Esophagus muscularis mucosa (tissue), 4 donors: ENCODE results near the gene SPHKAP. TPM values are rescaled to one million over a fixed set of nuclear protein-coding genes. Genes with fewer than 3 reads are reported as not detected.

Experiments used
- DNase-seq: peaks from one replicate; pipeline ENCODE4 v3.0.0-alpha.2; 2017; ENCODE audit errors: extremely low spot score
- H3K27ac ChIP-seq, 4 donors: fragments of 200-600 bp; sonication (generic); replicated peaks in 1 of 4; 1 replicate in 3 of 4; 2 replicates in 1 of 4; pipeline ENCODE4 v1.5.1; 2016 to 2019; ENCODE audit warnings: mild to moderate bottlenecking in 1 of 4
- H3K27me3 ChIP-seq, 4 donors: fragments of 200-600 bp; sonication (generic); one replicate each; pipeline versions ENCODE4 v1.5.1 to v1.6.0; 2016 to 2019
- H3K36me3 ChIP-seq, 4 donors: fragments of 200-600 bp; sonication (generic); one replicate each; pipeline ENCODE4 v1.5.1; 2016 to 2019
- H3K4me1 ChIP-seq, 4 donors: fragments of 200-600 bp; sonication (generic); one replicate each; pipeline ENCODE4 v1.5.1; 2016 to 2019
- H3K4me3 ChIP-seq, 4 donors: fragments of 200-600 bp; sonication (generic); 1 replicate in 2 of 4; 2 replicates in 2 of 4; pipeline ENCODE4 v1.5.1; 2016 to 2019; ENCODE audit warnings: mild to moderate bottlenecking in 4 of 4, moderate library complexity in 1 of 4
- H3K9me3 ChIP-seq, 4 donors: fragments of 200-600 bp; sonication (generic); 1 replicate in 3 of 4; 2 replicates in 1 of 4; pipeline ENCODE4 v1.5.1; 2016 to 2019
- CTCF ChIP-seq, 3 experiments: fragments of 200-600 bp in 2 of 3; fragments of 450-650 bp in 1 of 3; sonication (generic) in 2 of 3; IDR thresholded peaks; one replicate each; pipeline ENCODE4 v1.5.1; 2017 to 2019; ENCODE audit warnings: antibody characterized with exemption in 3 of 3, mild to moderate bottlenecking in 2 of 3, moderate library complexity in 1 of 3
- EP300 ChIP-seq: sonication (generic); formaldehyde crosslinking; IDR thresholded peaks from one replicate; pipeline ENCODE4 v1.6.1; 2017; ENCODE audit warnings: antibody characterized with exemption
- POLR2A ChIP-seq: fragments of 450-650 bp; IDR thresholded peaks from one replicate; pipeline ENCODE4 v1.6.1; 2017; ENCODE audit warnings: antibody characterized with exemption, moderate library complexity, mild to moderate bottlenecking, low read depth
- POLR2AphosphoS5 ChIP-seq, 2 donors: sonication (generic); formaldehyde crosslinking; IDR thresholded peaks; one replicate each; pipeline ENCODE4 v1.6.1; 2017; ENCODE audit warnings: antibody characterized with exemption in 2 of 2
- WGBS: methylation state at CpG from one replicate; pipeline ENCODE4 v1.1.5; 2018; 5-methylcytosine and 5-hydroxymethylcytosine counted together
- intact Hi-C: fragments of 100-400 bp; cut with DNase I; formaldehyde crosslinking; loops from one replicate; pipeline ENCODE4 v1.15.1; 2023
- total RNA-seq, 4 donors: library from RNA; depleted of rRNA; stranded (reverse); fragments of >200 nt; gene quantifications; one replicate each; pipeline versions ENCODE4 v1.1.0 to v1.2.1, GENCODE V29; 2016

SPHKAP gene
- total RNA-seq, 4 donors from 2014 or later = 0.40 to 0.83 (median 0.47) TPM

GRCh38 chr2:228197504-228197903, 16.0 kb upstream of the SPHKAP start:
- 78% methylated on average over 2 of the region's 2 CpGs for whole genome bisulfite sequencing
- no peaks in the 10 kb centered on the region for H3K4me1 ChIP-seq
- H3K9me3 ChIP-seq = no peaks in the 10 kb centered on the region
- no peaks in the 10 kb centered on the region for H3K27me3 ChIP-seq
- intact Hi-C loops = no loop called here
- TF ChIP-seq POLR2A (no peak), CTCF (IDR thresholded peaks at IDR 0.05) (no peak), EP300 (no peak), POLR2AphosphoS5 (IDR thresholded peaks at IDR 0.05) (no peak)
- H3K36me3 ChIP-seq = no peaks in the 10 kb centered on the region
- H3K27ac ChIP-seq = no peak overlapping the region
- no peak for DNase-seq
- H3K4me3 ChIP-seq = no peak overlapping the region

- Histone ChIP-seq H3K9me3 (no peaks in the 10 kb centered on the region), H3K4me3 (no peak overlapping the region), H3K27me3 (peaks cover 0 to 22% (median 0%) of the 10 kb centered on the region in 4 donors), H3K36me3 (no peaks in the 10 kb centered on the region), H3K4me1 (no peaks in the 10 kb centered on the region), H3K27ac (no peak overlapping the region)
- intact Hi-C loops = no loop called here
- DNase-seq = no peak
- no peak for TF ChIP-seq POLR2AphosphoS5 (IDR thresholded peaks at IDR 0.05)
- TF ChIP-seq CTCF (IDR thresholded peaks at IDR 0.05) = no peak
- TF ChIP-seq EP300 = no peak
- TF ChIP-seq POLR2A = no peak
- 2% methylated on average over 43 of the region's 43 CpGs for WGBS
These were observed 1.0 kb downstream of the SPHKAP start for GRCh38 chr2:228180181-228181097.

GRCh38 chr2:228167290-228167689, 14.2 kb downstream of the SPHKAP start:
- DNase-seq = no peak
- Histone ChIP-seq H3K27ac (no peak overlapping the region), H3K27me3 (no peaks in the 10 kb centered on the region), H3K4me1 (no peaks in the 10 kb centered on the region), H3K36me3 (no peaks in the 10 kb centered on the region), H3K4me3 (no peak overlapping the region), H3K9me3 (peaks cover 0 to 11% (median 4%) of the 10 kb centered on the region in 4 donors)
- 67% methylated on average over 4 of the region's 4 CpGs for WGBS
- intact Hi-C loops = no loop called here
- no peak for TF ChIP-seq POLR2A
- TF ChIP-seq POLR2AphosphoS5 (IDR thresholded peaks at IDR 0.05) = no peak
- TF ChIP-seq EP300 = no peak
- no peak for TF ChIP-seq CTCF (IDR thresholded peaks at IDR 0.05)

- Histone ChIP-seq H3K4me1 (no peaks in the 10 kb centered on the region), H3K4me3 (no peak overlapping the region), H3K27me3 (no peaks in the 10 kb centered on the region), H3K9me3 (peaks cover 0 to 11% (median 3%) of the 10 kb centered on the region in 4 donors), H3K36me3 (no peaks in the 10 kb centered on the region), H3K27ac (no peak overlapping the region)
- 78% methylated on average over 3 of the region's 3 CpGs for WGBS
- TF ChIP-seq POLR2AphosphoS5 (IDR thresholded peaks at IDR 0.05) (no peak), EP300 (no peak)
- intact Hi-C loops = no loop called here
- DNase-seq = no peak
These were observed 16.8 kb downstream of the SPHKAP start for GRCh38 chr2:228164718-228165117.

- Histone ChIP-seq H3K4me3 (no peak overlapping the region), H3K9me3 (no peaks in the 10 kb centered on the region), H3K36me3 (no peaks in the 10 kb centered on the region), H3K27me3 (no peaks in the 10 kb centered on the region), H3K27ac (no peak overlapping the region), H3K4me1 (no peaks in the 10 kb centered on the region)
- DNase-seq = no peak
- no peak for TF ChIP-seq EP300
- no peak for TF ChIP-seq POLR2A
- no peak for TF ChIP-seq POLR2AphosphoS5 (IDR thresholded peaks at IDR 0.05)
- no peak for TF ChIP-seq CTCF (IDR thresholded peaks at IDR 0.05)
- intact Hi-C loops = no loop called here
These were observed 23.6 kb downstream of the SPHKAP start for GRCh38 chr2:228157841-228158240.
